SK-N-SH (cell line): ENCODE results near the gene OR2AT4. TPM values are rescaled to one million over a fixed set of nuclear protein-coding genes. Genes with fewer than 3 reads are reported as not detected.

ENCODE experiments used
- CTCF ChIA-PET: fragments of 300-600, 350-600 bp; formaldehyde crosslinking; extraction: SDS; loops from one replicate; lab custom pipeline; 2021; lab: Yijun Ruan, JAX
- POLR2A ChIA-PET: fragments of 350-600 bp; sonication (Branson Sonifier 250); formaldehyde crosslinking; extraction: SDS; loops from one replicate; lab custom pipeline; 2020; ENCODE audit warnings: antibody characterized with exemption, inconsistent platforms; lab: Yijun Ruan, JAX
- DNase-seq: peaks from one replicate; pipeline ENCODE4 v3.0.0; 2012
- H2AFZ ChIP-seq: fragments of 200-600 bp; sonication (generic); 2 replicates; pipeline ENCODE4 v1.8.1; 2016; ENCODE audit warnings: antibody characterized with exemption, mild to moderate bottlenecking, low read depth
- H3F3A ChIP-seq: fragments of 200-600 bp; sonication (generic); replicated peaks from 2 replicates; pipeline ENCODE3; 2016; ENCODE audit warnings: antibody characterized with exemption, mild to moderate bottlenecking; ENCODE audit not compliant: insufficient read depth
- H3K27ac ChIP-seq, 2 experiments: fragments of 200-500 bp in 1 of 2; fragments of 200-600 bp in 1 of 2; sonication (Bioruptor generic) in 1 of 2; sonication (generic), shearing (Covaris generic) in 1 of 2; 2 replicates each; pipeline versions ENCODE4 v1.5.1 to v1.6.1; 2014 to 2016; ENCODE audit warnings: low read depth in 2 of 2, inconsistent platforms in 1 of 2, low read length in 1 of 2, mild to moderate bottlenecking in 1 of 2, mixed read lengths in 1 of 2
- H3K27me3 ChIP-seq: fragments of 200-600 bp; sonication (generic), shearing (Covaris generic); 2 replicates; pipeline ENCODE4 v1.6.1; 2016; ENCODE audit warnings: mixed run types; ENCODE audit not compliant: insufficient read depth
- H3K36me3 ChIP-seq, 2 experiments: fragments of 200-500 bp in 1 of 2; fragments of 200-600 bp in 1 of 2; sonication (Bioruptor generic) in 1 of 2; sonication (generic) in 1 of 2; replicated peaks in 1 of 2; 2 replicates each; pipeline versions ENCODE3 to v1.5.1; 2014 to 2016; ENCODE audit warnings: low read length in 1 of 2, mild to moderate bottlenecking in 1 of 2; ENCODE audit not compliant: insufficient read depth in 2 of 2, control insufficient read depth in 1 of 2
- H3K4me1 ChIP-seq, 2 experiments: fragments of 200-500 bp in 1 of 2; fragments of 200-600 bp in 1 of 2; sonication (Bioruptor generic) in 1 of 2; sonication (generic), shearing (Covaris generic) in 1 of 2; 2 replicates each; pipeline versions ENCODE4 v1.5.1 to v1.6.1; 2014 to 2016; ENCODE audit warnings: low read depth in 1 of 2, low read length in 1 of 2, mixed run types in 1 of 2; ENCODE audit not compliant: insufficient read depth in 2 of 2, control insufficient read depth in 1 of 2
- H3K4me2 ChIP-seq: fragments of 200-600 bp; sonication (generic), shearing (Covaris generic); 2 replicates; pipeline ENCODE4 v1.6.1; 2017; ENCODE audit warnings: mixed run types
- H3K4me3 ChIP-seq, 2 experiments: fragments of 200-500 bp in 1 of 2; fragments of 200-600 bp in 1 of 2; sonication (Bioruptor generic) in 1 of 2; sonication (generic), shearing (Covaris generic) in 1 of 2; 2 replicates each; pipeline versions ENCODE4 v1.5.1 to v1.8.1; 2014 to 2016; ENCODE audit warnings: low read depth in 2 of 2, inconsistent platforms in 1 of 2, low read length in 1 of 2, mild to moderate bottlenecking in 1 of 2, mixed read lengths in 1 of 2, moderate library complexity in 1 of 2
- H3K79me2 ChIP-seq: fragments of 200-600 bp; sonication (generic); 2 replicates; pipeline ENCODE4 v1.8.1; 2017; ENCODE audit warnings: mild to moderate bottlenecking; ENCODE audit not compliant: insufficient read depth
- H3K9ac ChIP-seq: fragments of 200-600 bp; sonication (generic); 2 replicates; pipeline ENCODE4 v1.6.1; 2017; ENCODE audit warnings: mixed run types
- H3K9me2 ChIP-seq: fragments of 200-600 bp; sonication (generic); 2 replicates; pipeline ENCODE4 v1.6.1; 2017; ENCODE audit warnings: mixed run types
- H3K9me3 ChIP-seq: fragments of 200-600 bp; sonication (generic); 2 replicates; pipeline ENCODE4 v1.6.1; 2017; ENCODE audit warnings: mixed run types, mild to moderate bottlenecking, moderate library complexity
- H4K20me1 ChIP-seq: fragments of 200-600 bp; sonication (generic); 2 replicates; pipeline ENCODE4 v1.6.1; 2017; ENCODE audit warnings: mild to moderate bottlenecking, mixed run types; ENCODE audit not compliant: insufficient read depth
- CHD2 ChIP-seq: fragments of 150-350 bp; IDR thresholded peaks from 2 replicates; pipeline ENCODE4 v1.6.1; 2018; ENCODE audit warnings: low read length; ENCODE audit not compliant: partially characterized antibody
- CTCF ChIP-seq: fragments of 200-600 bp; sonication (generic); IDR thresholded peaks from 2 replicates; pipeline ENCODE4 v1.6.1; 2017; ENCODE audit warnings: antibody characterized with exemption, mild to moderate bottlenecking, moderate library complexity
- ELF1 ChIP-seq: IDR thresholded peaks from 2 replicates; pipeline ENCODE4 v1.4.0; 2012
- EZH2phosphoT487 ChIP-seq: fragments of 200-600 bp; sonication (generic); IDR thresholded peaks from 2 replicates; pipeline ENCODE4 v1.6.1; 2017; ENCODE audit warnings: low read depth, mixed run types, mild to moderate bottlenecking, antibody characterized with exemption, moderate library complexity, borderline replicate concordance
- FOXJ3 ChIP-seq: sonication (generic); formaldehyde crosslinking; IDR thresholded peaks from 2 replicates; pipeline ENCODE4 v1.5.1; 2020; ENCODE audit warnings: mild to moderate bottlenecking, missing genetic modification reagents
- FOXM1 ChIP-seq: IDR thresholded peaks from 2 replicates; pipeline ENCODE4 v1.4.0; 2012; ENCODE audit warnings: low read depth, mild to moderate bottlenecking
- GABPA ChIP-seq: IDR thresholded peaks from 2 replicates; pipeline ENCODE4 v1.4.0; 2012; ENCODE audit warnings: low read depth, mild to moderate bottlenecking
- IRF3 ChIP-seq: fragments of 150-350 bp; IDR thresholded peaks from 2 replicates; pipeline ENCODE4 v1.6.1; 2016; ENCODE audit warnings: mild to moderate bottlenecking, low read depth, low read length
- JUND ChIP-seq: IDR thresholded peaks from 2 replicates; pipeline ENCODE4 v1.4.0; 2012
- MAX ChIP-seq: IDR thresholded peaks from 2 replicates; pipeline ENCODE4 v1.4.0; 2012; ENCODE audit warnings: low read depth
- MXI1 ChIP-seq: IDR thresholded peaks from 2 replicates; pipeline ENCODE4 v1.6.1; 2012; ENCODE audit warnings: mild to moderate bottlenecking, low read depth, low read length, improper control_type of control experiment
- NFIC ChIP-seq: IDR thresholded peaks from 2 replicates; pipeline ENCODE4 v1.4.0; 2012; ENCODE audit warnings: borderline replicate concordance
- PBX3 ChIP-seq: IDR thresholded peaks from 2 replicates; pipeline ENCODE4; 2012
- RAD21 ChIP-seq: IDR thresholded peaks from 2 replicates; pipeline ENCODE4 v1.6.1; 2012; ENCODE audit warnings: mild to moderate bottlenecking, low read length
- REST ChIP-seq: IDR thresholded peaks from 2 replicates; pipeline ENCODE4 v1.6.1; 2012; ENCODE audit warnings: mild to moderate bottlenecking, low read depth, low read length, moderate library complexity
- RFX5 ChIP-seq: IDR thresholded peaks from 2 replicates; pipeline ENCODE4 v1.6.1; 2012; ENCODE audit warnings: mild to moderate bottlenecking, improper control_type of control experiment, low read length
- SIN3A ChIP-seq: IDR thresholded peaks from 2 replicates; pipeline ENCODE4 v1.6.1; 2012; ENCODE audit warnings: low read depth, mild to moderate bottlenecking, low read length, moderate library complexity, borderline replicate concordance
- TEAD4 ChIP-seq: IDR thresholded peaks from 2 replicates; pipeline ENCODE4 v1.4.0; 2012; ENCODE audit warnings: mild to moderate bottlenecking, borderline replicate concordance; ENCODE audit not compliant: insufficient read depth
- ZBTB33 ChIP-seq: IDR thresholded peaks from 2 replicates; pipeline ENCODE4 v1.4.0; 2012; ENCODE audit warnings: low read depth, borderline replicate concordance
- WGBS: methylation state at CpG from one replicate; pipeline ENCODE4 v1.1.6; 2017; ENCODE audit warnings: low lambda C conversion rate; 5-methylcytosine and 5-hydroxymethylcytosine counted together
- polyA plus RNA-seq, 3 experiments: library from polyadenylated mRNA; depleted of rRNA; stranded (reverse); fragments of >200 nt; gene quantifications; 2 replicates each; pipeline ENCODE4 v1.2.3, GENCODE V29; 2012

OR2AT4 gene
- polyA plus RNA-seq, 1 of the 3 experiments (the other 2 are of a cell fraction) = not detected

- no peak for DNase-seq
- no peaks in the 10 kb centered on the region for H3K36me3 ChIP-seq
- TF ChIP-seq NFIC = no peak
- no peak for TF ChIP-seq MXI1
- TF ChIP-seq SIN3A = no peak
- TF ChIP-seq JUND = no peak
- TF ChIP-seq CHD2 = no peak
- TF ChIP-seq IRF3 = no peak
- TF ChIP-seq MAX = no peak
- no peak for TF ChIP-seq RAD21
- TF ChIP-seq ZBTB33 = no peak
- no peak for TF ChIP-seq CTCF
- TF ChIP-seq TEAD4 = no peak
- no peak for TF ChIP-seq FOXM1
- TF ChIP-seq REST = no peak
- no peak for TF ChIP-seq FOXJ3 (CRISPR knock-in tag)
- TF ChIP-seq ELF1 = no peak
- no peak for TF ChIP-seq PBX3
- TF ChIP-seq RFX5 = no peak
- TF ChIP-seq EZH2phosphoT487 = no peak
- TF ChIP-seq GABPA = no peak
- TF ChIP-seq, all 33 proteins: peak for 0
- peaks cover 12% of the 10 kb centered on the region for H3K9me3 ChIP-seq
- no peaks in the 10 kb centered on the region for H3F3A ChIP-seq
- no peaks in the 10 kb centered on the region for H3K79me2 ChIP-seq
- H3K4me3 ChIP-seq = no peak overlapping the region
- H3K27ac ChIP-seq = no peak overlapping the region
- 46% methylated on average over 2 of the region's 3 CpGs for WGBS
- H2AFZ ChIP-seq = no peak overlapping the region
- no peak overlapping the region for H3K9ac ChIP-seq
- no peaks in the 10 kb centered on the region for H3K4me1 ChIP-seq
- no peaks in the 10 kb centered on the region for H4K20me1 ChIP-seq
- no peak overlapping the region for H3K4me2 ChIP-seq
- ChIA-PET CTCF (interaction anchor here (1.9 kb wide), 1 partner anchor 34 kb away, joined by 6 read pairs; no protein-coding TSS in a partner anchor), POLR2A (no interaction called here)
- H3K9me2 ChIP-seq = no peaks in the 10 kb centered on the region
- no peaks in the 10 kb centered on the region for H3K27me3 ChIP-seq
Measured at GRCh38 chr11:75056814-75057213, 39.9 kb downstream of the OR2AT4 start.
